Measurements from ENCODE around the gene CFAP73.

DNA sequence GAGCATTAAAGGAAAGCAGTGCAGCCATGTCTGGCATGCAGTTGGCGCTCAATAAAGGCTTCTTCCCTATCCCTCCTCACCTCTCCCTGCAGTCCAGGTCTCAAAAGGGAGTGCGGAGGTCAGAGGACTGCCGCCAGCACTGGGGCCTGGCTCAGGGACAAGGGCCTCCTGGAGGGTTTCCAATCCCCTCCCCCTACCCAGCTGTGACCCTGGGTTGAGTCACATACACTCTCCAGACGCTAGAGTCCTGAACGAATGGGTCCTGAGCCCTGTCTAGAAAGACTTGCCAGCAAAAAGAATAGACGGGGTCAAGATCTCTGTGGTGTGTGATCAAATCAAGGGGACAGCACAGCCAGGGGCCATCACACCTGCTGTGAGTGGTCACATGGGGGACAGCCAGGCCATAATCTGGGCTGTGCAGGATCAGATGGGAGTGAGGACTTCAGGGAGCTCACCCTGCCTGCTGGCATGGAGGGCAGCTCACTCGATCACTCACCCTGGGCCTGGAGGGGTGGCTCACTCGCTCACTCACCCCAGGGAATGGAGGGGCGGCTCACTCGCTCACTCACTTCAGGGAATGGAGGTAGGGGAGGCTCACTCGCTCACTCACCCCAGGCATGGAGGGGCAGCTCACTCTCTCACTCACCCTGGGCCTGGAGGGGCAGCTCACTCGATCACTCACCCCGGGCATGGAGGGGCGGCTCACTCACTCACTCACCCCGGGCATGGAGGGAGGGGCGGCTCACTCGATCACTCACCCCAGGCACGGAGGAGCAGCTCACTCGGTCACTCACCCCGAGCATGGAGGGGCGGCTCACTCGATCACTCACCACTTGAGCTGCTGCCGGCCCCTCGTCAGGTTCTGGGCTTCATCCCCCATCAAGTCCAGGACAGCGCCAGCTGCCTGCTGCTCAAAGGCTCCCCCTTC lies 12.8 kb downstream of the CFAP73 start:
- TF ChIP-seq, protein P1, sequence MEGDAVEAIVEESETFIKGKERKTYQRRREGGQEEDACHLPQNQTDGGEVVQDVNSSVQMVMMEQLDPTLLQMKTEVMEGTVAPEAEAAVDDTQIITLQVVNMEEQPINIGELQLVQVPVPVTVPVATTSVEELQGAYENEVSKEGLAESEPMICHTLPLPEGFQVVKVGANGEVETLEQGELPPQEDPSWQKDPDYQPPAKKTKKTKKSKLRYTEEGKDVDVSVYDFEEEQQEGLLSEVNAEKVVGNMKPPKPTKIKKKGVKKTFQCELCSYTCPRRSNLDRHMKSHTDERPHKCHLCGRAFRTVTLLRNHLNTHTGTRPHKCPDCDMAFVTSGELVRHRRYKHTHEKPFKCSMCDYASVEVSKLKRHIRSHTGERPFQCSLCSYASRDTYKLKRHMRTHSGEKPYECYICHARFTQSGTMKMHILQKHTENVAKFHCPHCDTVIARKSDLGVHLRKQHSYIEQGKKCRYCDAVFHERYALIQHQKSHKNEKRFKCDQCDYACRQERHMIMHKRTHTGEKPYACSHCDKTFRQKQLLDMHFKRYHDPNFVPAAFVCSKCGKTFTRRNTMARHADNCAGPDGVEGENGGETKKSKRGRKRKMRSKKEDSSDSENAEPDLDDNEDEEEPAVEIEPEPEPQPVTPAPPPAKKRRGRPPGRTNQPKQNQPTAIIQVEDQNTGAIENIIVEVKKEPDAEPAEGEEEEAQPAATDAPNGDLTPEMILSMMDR (IDR thresholded peaks at IDR 0.05) = no peak
- no peak for TF ChIP-seq POLR2AphosphoS5 (IDR thresholded peaks at IDR 0.05; ENCODE audit: low read depth, low read length)
- TF ChIP-seq, protein P2, sequence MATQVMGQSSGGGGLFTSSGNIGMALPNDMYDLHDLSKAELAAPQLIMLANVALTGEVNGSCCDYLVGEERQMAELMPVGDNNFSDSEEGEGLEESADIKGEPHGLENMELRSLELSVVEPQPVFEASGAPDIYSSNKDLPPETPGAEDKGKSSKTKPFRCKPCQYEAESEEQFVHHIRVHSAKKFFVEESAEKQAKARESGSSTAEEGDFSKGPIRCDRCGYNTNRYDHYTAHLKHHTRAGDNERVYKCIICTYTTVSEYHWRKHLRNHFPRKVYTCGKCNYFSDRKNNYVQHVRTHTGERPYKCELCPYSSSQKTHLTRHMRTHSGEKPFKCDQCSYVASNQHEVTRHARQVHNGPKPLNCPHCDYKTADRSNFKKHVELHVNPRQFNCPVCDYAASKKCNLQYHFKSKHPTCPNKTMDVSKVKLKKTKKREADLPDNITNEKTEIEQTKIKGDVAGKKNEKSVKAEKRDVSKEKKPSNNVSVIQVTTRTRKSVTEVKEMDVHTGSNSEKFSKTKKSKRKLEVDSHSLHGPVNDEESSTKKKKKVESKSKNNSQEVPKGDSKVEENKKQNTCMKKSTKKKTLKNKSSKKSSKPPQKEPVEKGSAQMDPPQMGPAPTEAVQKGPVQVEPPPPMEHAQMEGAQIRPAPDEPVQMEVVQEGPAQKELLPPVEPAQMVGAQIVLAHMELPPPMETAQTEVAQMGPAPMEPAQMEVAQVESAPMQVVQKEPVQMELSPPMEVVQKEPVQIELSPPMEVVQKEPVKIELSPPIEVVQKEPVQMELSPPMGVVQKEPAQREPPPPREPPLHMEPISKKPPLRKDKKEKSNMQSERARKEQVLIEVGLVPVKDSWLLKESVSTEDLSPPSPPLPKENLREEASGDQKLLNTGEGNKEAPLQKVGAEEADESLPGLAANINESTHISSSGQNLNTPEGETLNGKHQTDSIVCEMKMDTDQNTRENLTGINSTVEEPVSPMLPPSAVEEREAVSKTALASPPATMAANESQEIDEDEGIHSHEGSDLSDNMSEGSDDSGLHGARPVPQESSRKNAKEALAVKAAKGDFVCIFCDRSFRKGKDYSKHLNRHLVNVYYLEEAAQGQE (IDR thresholded peaks at IDR 0.05; ENCODE audit: insufficient read depth in 1 of 2, low read depth in 2 of 2, low read length in 1 of 2) = no peak
- TF ChIP-seq TCF7L2 (IDR thresholded peaks at IDR 0.05; ENCODE audit: low read depth, low read length) = no peak
- TF ChIP-seq SIN3A (IDR thresholded peaks at IDR 0.05; ENCODE audit: borderline replicate concordance, insufficient read depth, low read depth, low read length) = no peak
